ENCODE data around the gene ARFGEF2.

DNA sequence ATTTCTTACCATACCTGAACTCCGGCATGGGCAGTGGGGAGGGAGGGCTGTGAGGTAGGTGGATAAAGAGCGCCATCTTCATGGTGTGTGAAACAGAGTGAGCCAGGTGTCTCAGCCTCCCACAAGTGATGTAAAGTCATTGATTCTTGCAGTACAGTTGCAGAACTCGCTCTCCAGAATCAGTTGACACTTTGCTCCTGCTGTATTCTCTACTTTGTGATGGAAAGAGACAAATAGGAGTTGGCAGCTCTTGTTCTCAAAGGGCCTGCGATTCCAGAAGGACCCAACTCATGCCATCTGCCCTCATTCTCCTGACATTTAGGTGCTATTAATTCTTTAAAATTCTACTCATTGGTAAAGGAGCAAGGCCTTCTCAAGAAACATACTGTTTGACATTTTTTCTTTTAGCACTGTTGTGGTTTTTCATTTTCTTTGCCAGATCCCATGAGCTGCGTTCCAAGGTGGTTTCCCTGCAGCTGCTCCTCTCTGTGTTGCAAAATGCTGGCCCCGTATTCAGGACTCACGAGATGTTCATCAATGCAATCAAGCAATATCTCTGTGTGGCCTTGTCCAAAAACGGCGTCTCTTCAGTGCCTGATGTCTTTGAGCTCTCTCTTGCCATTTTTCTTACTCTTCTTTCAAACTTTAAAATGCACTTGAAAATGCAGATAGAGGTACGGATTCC is 49.3 kb downstream of the ARFGEF2 start:
- TF ChIP-seq, protein P1, sequence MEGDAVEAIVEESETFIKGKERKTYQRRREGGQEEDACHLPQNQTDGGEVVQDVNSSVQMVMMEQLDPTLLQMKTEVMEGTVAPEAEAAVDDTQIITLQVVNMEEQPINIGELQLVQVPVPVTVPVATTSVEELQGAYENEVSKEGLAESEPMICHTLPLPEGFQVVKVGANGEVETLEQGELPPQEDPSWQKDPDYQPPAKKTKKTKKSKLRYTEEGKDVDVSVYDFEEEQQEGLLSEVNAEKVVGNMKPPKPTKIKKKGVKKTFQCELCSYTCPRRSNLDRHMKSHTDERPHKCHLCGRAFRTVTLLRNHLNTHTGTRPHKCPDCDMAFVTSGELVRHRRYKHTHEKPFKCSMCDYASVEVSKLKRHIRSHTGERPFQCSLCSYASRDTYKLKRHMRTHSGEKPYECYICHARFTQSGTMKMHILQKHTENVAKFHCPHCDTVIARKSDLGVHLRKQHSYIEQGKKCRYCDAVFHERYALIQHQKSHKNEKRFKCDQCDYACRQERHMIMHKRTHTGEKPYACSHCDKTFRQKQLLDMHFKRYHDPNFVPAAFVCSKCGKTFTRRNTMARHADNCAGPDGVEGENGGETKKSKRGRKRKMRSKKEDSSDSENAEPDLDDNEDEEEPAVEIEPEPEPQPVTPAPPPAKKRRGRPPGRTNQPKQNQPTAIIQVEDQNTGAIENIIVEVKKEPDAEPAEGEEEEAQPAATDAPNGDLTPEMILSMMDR (IDR thresholded peaks at IDR 0.05): no peak
- no peak for TF ChIP-seq POLR2A (IDR thresholded peaks at IDR 0.05)

Data from ovary (tissue), 3 donors.